ENCODE data around the gene PTCD1. TPM values are rescaled to one million over a fixed set of nuclear protein-coding genes. Genes with fewer than 3 reads are reported as not detected.

PTCD1 gene
- total RNA-seq, 1 experiment from 2014 or later: 11.1 TPM

GRCh38 chr7:99419323-99420021 is 19.1 kb downstream of the PTCD1 start:
- Mint-ChIP-seq H3K4me3 (no peak overlapping the region), H3K9me3 (peaks cover 7% of the 10 kb centered on the region), H3K36me3 (peaks cover 71% of the 10 kb centered on the region), H3K27me3 (ENCODE audit: low read depth) (no peaks in the 10 kb centered on the region; the same call in 1 of the 2 replicates), H3K4me1 (peaks cover 9% of the 10 kb centered on the region), H3K27ac (no peak overlapping the region)
- TF ChIP-seq TP53 (CRISPR knock-in tag; IDR thresholded peaks at IDR 0.05) (no peak), ZNF317 (CRISPR knock-in tag; IDR thresholded peaks at IDR 0.05; ENCODE audit: borderline replicate concordance, low read depth) (no peak), NFE2L1 (CRISPR knock-in tag; IDR thresholded peaks at IDR 0.05) (no peak), ZNF416 (CRISPR knock-in tag; IDR thresholded peaks at IDR 0.05) (no peak)
- ChIA-PET POLR2A (interaction anchor here (1.0 kb wide), 1 partner anchor 11 kb away, joined by 4 read pairs; the partner anchor contains the start of genes BUD31 and PDAP1), CTCF (interaction anchor here (0.9 kb wide), 1 partner anchor 10 kb away, joined by 3 read pairs; no protein-coding TSS in a partner anchor)
- no peak for DNase-seq (ENCODE audit: low spot score)
- no peak for ATAC-seq

GRCh38 chr7:99418260-99418659 is 20.3 kb downstream of the PTCD1 start:
- ATAC-seq (no peak), DNase-seq (ENCODE audit: low spot score) (no peak)
- Mint-ChIP-seq H3K27me3 (ENCODE audit: low read depth) (no peaks in the 10 kb centered on the region; the same call in 1 of the 2 replicates), H3K9me3 (peaks cover 7% of the 10 kb centered on the region), H3K27ac (no peak overlapping the region), H3K4me3 (no peak overlapping the region), H3K36me3 (peaks cover 72% of the 10 kb centered on the region), H3K4me1 (peaks cover 9% of the 10 kb centered on the region)
- POLR2A ChIA-PET: interaction anchor here (1.0 kb wide), 1 partner anchor 10 kb away, joined by 4 read pairs; the partner anchor contains the start of genes BUD31 and PDAP1
- CTCF ChIA-PET: no interaction called here
- no peak for TF ChIP-seq MAX (CRISPR knock-in tag; IDR thresholded peaks at IDR 0.05)
- no peak for TF ChIP-seq ATF6 (CRISPR knock-in tag; IDR thresholded peaks at IDR 0.05)
- TF ChIP-seq ATF1 (CRISPR knock-in tag; IDR thresholded peaks at IDR 0.05): no peak
- TF ChIP-seq ARID4B (CRISPR knock-in tag; IDR thresholded peaks at IDR 0.05; ENCODE audit: borderline replicate concordance): no peak
- TF ChIP-seq RELA (CRISPR knock-in tag; IDR thresholded peaks at IDR 0.05; ENCODE audit: borderline replicate concordance): no peak
- no peak for TF ChIP-seq TEAD4 (CRISPR knock-in tag; IDR thresholded peaks at IDR 0.05)
- TF ChIP-seq E2F4 (CRISPR knock-in tag; IDR thresholded peaks at IDR 0.05; ENCODE audit: borderline replicate concordance, low read depth): no peak
- no peak for TF ChIP-seq MYBL2 (CRISPR knock-in tag; IDR thresholded peaks at IDR 0.05)
- no peak for TF ChIP-seq ZNF423 (CRISPR knock-in tag; IDR thresholded peaks at IDR 0.05)
- no peak for TF ChIP-seq MLX (CRISPR knock-in tag; IDR thresholded peaks at IDR 0.05)
- no peak for TF ChIP-seq JAZF1 (CRISPR knock-in tag; IDR thresholded peaks at IDR 0.05)
- TF ChIP-seq ZNF671 (CRISPR knock-in tag; IDR thresholded peaks at IDR 0.05): no peak
- TF ChIP-seq AR (CRISPR knock-in tag; IDR thresholded peaks at IDR 0.05): no peak
- TF ChIP-seq OVOL2 (CRISPR knock-in tag; IDR thresholded peaks at IDR 0.05; ENCODE audit: borderline replicate concordance): no peak
- no peak for TF ChIP-seq TEAD1 (CRISPR knock-in tag; IDR thresholded peaks at IDR 0.05)
- TF ChIP-seq GTF2I (CRISPR knock-in tag; conservative IDR thresholded peaks at IDR 0.05): no peak
- TF ChIP-seq IRF1 (CRISPR knock-in tag; IDR thresholded peaks at IDR 0.05): no peak
- TF ChIP-seq NR2C2 (CRISPR knock-in tag; IDR thresholded peaks at IDR 0.05): no peak

Measured in WTC11 (cell line).